ENCODE results near the gene CYTL1.
"Not testable (repeated sequence)": the region's sequence is repeated elsewhere in the genome, so short reads cannot be mapped to it uniquely, and the experiment has no call there.

The CYTL1 gene, protein sequence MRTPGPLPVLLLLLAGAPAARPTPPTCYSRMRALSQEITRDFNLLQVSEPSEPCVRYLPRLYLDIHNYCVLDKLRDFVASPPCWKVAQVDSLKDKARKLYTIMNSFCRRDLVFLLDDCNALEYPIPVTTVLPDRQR

DNA sequence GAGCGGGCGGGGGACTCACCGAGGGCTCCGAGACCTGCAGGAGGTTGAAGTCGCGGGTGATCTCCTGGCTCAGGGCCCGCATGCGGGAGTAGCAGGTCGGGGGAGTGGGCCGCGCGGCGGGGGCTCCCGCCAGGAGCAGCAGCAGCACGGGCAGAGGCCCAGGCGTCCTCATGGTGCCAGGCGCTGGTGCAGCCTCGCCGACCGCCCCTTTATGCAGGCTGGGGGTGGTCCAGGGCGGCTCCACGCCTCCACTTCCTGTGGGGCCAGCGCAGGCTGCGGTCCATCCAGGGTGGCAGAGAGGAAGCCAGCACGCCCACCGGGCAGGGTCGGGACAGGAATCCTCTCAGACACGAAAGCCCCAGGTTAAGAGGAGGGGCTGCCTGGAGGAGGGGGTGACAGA lies at the start of gene CYTL1:
TSS of gene CYTL1 (minus strand) at position 185 of the 400 bp plus-strand sequence. CDS start at position 172, 13 bp downstream.
- no peak for DNase-seq

DNA sequence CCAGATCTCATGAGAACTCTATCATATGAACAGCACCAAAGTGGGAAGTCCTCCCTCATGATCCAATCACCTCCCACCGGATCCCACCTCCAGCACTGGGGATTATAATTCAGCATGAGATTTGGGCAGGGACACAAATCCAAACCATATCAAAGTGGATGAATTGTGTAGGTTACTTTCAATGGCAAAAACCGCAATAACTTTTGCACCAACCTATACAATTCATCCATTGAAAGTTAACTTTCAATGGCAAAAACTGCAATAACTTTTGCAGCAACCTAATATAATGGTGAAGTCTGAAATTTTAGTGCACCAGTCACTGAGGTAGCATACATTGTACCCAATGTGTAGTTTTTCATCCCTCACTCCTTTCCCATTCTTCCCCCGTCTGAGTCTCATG lies 48.6 kb upstream of the CYTL1 start:
- DNase-seq = no peak

DNA sequence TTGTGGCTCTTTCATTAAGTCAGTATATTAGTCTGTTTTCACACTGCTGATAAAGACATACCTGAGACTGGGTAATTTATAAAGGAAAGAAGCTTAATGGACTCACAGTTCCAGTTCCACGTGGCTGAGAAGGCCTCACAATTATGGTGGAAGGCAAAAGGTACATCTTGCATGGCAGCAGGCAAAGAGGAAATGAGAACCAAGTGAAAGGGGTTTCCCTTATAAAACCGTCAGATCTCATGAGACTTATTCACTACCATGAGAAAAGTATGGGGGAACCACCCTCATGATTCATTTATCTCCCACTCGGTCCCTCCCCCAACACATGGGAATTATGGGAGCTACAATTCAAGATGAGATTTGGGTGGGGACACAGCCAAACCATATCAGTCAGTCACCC lies 47.7 kb upstream of the CYTL1 start:
- DNase-seq = not testable (repeated sequence)

DNA sequence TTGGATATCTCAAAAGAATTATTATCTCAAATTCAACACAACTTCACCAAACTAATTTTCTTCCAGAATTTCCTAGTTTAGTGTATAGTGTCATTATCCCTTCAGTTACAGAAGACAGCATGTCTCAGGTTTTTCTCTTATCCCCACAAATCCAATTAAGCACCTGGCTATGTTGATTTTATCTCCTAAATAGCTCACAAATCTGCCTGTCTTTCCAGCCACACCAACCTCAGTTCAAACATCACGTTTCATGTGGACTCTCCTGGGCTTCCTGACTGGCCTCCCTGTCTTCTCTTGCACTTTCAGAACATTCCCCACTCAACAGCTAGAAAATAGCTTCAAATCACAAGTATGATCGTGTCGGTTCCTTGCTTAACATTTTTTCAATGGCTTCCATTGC lies 46.8 kb upstream of the CYTL1 start:
- DNase-seq = no peak

DNA sequence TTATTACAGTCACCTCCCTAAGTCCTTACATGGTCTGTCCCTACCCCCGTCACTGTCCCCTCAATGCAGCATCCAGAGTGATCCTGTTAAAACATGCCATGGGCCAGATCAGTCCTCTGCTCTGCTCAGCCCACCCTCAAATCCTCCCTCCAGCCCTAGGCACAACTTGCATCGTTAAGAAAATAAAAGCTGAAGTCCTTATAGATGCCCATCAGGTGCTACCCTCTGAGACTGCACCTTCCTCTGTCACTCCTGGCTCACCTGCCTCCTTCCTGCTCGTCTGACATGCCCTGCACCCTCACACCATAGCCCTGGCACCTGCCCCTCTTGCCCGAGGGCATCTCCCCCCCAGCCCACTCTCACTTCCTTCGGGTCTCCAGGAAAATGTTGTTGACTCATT lies 36.2 kb upstream of the CYTL1 start:
- DNase-seq = no peak

DNA sequence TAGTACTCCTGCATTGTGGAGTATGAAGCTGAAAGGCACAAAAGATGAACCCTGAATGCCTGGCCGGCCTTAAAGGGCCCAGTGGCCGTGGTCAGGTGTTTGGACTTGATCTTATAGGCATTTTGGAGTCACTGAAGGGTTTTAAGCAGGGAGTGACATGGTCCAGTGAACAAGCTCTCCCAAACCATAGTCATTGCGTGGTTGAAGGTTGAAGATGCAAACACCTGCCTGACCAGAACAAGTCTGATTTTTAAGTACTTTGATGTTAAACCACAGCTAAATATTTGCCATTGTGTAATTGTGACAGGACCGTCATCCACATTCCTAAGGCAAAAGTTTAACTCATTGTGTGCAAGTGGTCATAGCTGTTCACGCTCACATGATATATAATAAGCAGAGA lies 35.3 kb upstream of the CYTL1 start:
- no peak for DNase-seq

DNA sequence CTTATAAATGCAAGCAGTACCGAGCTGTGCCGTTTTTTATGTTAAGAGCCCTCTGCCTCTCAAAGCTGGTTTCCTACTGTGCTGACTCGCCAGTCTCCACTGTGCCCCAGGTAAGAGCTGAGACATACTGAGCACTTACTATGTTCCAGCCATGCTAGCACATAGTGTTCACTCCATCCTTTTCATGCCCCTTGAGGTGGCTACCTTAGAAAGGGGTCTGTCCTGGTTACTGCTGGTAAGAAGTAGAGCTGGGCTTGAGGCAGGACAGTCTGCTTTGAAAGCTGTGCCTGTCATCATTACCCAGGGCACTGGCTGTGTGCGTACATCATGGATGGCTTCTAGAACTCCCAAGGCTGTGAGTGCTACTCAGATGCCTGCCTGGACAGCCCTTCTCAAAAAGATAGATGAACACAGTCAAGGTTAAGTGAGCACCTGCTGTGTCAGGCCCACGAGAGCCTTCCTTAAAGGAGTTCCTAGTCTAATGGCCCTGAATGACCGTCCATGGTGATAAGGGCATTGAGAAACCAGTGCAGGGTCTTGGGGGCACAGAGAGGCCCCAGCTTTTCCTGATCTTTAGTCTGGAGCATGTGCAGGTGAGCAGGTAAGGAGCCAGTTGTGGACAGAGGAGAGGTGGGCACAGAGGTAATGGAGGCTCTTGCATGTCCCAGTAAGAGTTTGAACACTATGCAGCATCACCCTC lies 33.6 kb upstream of the CYTL1 start:
- DNase-seq = no peak

DNA sequence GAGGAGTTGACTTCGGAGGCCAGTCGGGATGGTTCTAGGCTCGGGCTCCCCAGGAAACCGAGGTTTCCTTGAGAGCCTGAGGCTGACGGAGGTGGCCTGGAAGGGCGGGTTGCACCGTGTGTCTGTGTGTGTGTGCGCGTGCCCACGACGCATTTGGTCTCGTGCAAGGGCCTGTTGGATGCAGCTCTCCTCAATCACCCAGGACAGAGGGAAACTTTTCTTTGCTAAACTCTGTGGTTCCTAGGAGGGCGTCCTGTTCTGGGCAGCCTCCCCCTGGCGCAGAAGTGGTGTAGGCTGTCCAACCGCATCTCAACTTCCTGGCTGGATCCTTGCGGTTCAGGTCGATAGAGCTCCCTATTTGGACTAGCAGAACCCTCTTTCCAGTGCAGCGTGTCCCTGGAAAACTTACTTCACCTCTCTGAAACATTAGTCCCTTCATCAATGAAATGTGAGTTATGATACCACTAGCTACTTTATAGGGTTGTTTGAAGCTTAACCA lies 33.0 kb upstream of the CYTL1 start:
- no peak for DNase-seq

DNA sequence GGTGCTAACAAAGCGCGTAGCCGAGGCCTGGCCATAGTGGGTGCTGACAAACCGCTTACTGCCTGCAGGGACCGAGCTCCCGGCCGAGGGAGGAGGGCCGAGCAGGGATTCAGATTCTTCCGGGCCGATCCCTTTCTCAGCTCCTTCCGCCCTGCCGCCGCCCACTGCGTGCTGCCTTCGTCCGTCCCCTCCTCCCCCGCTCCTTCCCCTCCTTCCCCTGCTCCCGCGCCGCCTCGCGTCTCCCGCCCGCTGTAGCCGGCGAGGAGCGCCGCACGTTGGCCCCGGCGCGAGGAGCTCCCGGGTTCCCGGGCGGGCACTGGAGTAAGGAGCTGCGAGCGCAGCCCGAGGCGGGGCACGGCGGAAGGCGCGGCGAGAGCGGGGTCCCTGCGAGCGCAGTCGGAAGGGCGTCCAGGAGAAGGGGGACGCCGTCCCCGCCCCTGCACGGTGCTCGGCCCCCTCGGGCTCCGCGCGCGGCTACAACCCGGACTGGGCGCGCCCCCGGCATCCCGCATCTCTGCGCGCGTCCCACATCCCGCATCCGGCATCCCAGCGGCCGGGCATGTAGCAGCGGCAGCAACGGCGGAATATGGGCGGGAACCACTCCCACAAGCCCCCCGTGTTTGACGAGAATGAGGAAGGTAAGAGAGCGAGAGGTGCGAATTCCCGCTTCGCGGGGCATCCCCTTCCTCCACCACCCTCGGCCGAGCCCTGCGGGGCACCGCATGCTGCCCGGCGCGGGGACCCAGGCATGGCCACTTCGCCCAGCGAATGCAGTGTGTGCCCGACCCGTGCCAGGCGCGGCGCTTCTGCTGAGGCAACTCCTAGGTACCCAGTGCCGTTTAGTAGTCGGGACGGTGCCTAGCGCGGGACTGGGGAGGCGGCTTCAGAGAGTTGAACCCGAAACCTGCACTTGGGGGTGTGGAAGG lies 32.3 kb upstream of the CYTL1 start, which contains the start of gene STK32B:
TSS of gene STK32B (plus strand) at position 203 of the 926 bp plus-strand sequence.
- DNase-seq = no peak

DNA sequence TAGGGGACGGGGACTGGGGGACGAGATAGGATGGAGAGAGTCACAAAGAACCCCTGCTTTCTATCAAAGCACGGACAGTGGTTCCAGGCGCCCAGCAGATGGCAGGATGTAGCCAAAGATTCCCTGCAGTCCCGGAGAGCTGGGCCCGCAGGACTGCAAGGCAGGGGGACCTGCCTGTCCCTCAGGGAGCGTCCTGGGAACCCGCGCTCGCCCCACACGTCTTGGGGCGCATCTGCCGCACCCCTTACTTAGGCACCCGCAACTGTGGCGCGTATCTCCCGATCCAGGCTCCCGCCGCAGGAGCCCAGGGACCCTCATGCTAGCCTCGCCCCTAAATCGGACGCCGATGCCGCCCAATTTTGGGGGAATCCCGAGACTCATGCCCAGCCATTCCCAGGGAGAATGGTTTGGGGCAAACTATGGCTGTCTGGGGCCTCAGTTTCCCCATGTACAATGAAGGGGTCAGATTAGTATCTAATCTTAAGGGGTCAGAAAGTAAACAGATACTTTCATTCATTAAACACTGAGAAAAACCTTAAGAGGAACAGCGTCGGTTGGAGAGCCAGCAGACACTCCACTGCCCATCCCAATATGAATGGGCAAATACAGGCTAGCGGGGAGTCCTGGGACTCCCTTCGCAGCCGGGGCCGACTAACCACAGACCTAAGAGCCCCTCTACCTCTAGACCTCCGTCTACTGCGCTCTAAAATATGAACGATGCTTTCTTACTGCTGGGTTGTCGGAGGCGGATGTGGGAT lies 31.4 kb upstream of the CYTL1 start:
- DNase-seq = peak; percentile 7

DNA sequence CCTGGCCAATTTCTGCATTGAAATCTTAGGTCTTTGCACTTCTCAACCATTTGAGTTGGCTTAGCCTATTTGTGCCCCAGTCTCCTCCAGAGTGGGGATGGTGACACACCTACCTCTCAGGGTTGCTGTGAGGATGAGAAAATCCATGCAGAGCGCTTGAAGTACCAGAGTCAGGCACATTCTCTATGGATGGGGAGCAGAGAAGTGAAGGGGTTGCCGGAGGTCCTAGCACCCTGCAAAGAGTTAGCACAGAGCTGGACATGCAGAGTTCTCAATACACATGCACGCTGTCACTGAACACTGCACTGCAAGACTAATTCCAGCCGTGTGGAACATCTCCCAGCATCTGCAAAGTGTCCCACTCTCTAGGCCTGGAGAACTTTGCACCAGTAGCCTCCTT lies 29.5 kb upstream of the CYTL1 start:
- DNase-seq = no peak

DNA sequence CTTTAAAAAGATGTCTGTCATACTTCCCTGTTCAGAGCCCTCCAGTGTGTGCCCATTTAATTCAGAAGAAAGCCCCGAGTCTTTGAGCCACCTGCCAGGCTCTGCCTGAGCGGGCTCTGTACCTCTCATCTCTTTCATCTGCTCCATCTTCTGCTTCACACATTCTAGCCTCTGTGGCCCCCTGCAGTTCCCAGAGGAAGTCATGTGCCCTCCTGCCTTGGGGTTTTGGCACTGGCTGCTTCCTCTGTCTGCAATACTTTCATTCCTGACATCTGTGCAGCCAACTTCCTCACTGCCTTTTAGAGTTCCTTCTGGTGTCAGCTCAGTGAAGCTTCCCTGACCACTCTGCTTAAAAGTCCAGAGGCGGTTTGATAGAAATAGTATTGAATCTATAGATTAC lies 25.8 kb upstream of the CYTL1 start:
- no peak for DNase-seq

DNA sequence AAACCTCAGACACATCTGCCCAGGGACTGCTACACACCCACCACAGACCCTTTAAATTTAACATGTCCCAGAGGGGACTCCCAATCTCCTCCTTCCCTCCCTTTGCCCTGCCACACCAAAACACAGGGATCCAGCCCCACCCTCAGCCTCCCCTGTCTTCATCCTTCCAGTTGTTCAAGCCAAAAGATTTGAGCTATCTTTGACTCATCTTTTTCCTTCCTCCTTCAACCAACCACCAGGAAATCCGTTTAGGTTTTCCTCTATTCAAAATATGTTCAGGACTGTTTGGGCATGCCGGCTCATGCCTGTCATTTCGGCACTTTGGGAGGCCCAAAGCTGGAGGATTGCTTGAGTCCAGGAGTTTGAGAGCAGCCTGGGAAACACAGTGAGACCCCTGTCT lies 25.1 kb upstream of the CYTL1 start:
- DNase-seq = no peak

DNA sequence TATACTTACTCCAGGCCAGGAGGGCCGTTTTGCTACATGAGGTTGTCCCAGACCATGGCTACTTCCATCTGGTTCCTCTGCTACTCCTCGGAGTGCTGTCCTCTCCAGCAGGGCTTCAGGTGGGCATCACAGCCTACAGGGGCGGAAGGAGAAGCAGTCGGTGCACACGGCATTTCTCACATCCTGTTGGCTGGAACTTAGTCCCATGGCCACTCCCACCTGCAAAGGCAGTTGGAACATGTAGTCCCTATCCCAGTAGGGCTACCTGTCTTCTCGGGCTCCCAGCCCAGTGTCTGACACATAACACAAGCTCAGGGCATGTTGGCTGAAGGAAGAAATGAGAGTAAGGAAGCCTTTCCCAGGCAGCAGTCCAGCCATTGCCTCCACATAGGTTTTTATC lies 24.3 kb upstream of the CYTL1 start:
- DNase-seq = no peak

DNA sequence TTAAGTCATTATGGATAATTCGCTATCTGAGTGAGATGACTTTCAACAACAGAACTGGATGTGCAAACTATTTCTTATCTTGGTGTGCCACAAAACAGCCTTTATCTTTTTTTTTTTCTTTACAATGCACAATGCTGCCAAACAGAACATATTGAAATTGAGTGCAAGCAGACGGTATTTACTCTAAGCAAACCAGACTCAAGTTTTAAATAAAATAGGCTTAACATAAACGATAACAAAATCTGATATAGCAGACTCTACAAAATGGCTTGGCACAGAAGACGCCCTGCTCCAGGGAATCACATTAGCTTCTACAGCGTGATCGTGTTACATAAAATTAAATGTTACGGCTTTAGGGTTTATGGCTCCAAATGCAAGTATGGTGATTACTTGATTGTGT lies 22.4 kb upstream of the CYTL1 start:
- DNase-seq = no peak

DNA sequence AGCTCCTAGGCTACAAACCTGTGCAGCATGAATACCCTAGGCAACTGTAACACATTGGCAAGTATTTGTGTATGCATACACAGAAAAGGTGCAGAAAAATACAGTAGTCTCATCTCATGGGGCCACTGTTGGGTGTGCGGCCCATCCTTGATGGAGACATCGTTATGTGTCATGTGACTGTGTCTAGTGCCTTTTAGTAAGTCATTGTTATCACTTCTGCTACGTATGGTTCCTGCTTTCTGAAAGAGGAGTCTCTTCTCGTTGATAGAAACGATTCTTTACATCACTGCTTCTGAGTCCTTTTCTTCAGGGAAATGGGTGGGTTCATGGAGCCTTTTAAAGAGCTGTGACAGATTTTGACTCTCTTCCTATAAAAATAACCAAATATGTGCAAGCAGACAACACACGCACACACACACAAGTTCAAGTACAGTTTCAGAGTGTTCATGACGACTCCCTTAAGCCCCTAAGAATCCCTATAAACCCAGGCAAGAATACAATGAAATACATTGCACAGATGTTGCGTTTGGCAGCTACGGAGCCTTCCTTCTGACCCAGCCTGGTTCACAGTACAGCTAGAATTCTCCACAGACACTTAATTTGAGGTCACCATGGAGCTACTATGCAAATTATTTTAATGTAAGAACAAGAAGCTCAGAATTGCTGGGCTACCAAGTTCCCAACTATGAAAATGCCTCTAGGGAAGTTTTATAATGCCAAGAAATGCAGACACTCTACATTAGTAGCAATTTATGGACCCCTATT lies 21.8 kb upstream of the CYTL1 start:
- no peak for DNase-seq

DNA sequence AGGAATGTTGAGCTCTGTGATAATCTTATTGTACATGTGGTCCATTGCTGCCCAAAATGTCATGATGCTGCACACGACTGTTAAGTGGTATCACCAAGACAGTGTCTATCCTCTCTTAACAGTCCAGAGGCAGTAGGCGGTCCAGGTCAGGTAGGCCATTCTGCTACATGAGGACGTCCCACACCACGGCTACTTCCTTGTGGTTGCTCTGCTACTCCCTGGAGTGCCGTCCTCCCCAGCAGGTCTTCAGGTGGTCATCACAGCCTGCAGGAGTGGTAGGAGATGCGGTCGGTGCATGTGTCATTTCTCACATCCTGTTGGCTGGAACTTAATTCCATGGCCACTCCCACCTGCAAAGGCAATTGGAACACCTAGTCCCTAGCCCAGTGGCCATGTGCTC lies 20.5 kb upstream of the CYTL1 start:
- no peak for DNase-seq

DNA sequence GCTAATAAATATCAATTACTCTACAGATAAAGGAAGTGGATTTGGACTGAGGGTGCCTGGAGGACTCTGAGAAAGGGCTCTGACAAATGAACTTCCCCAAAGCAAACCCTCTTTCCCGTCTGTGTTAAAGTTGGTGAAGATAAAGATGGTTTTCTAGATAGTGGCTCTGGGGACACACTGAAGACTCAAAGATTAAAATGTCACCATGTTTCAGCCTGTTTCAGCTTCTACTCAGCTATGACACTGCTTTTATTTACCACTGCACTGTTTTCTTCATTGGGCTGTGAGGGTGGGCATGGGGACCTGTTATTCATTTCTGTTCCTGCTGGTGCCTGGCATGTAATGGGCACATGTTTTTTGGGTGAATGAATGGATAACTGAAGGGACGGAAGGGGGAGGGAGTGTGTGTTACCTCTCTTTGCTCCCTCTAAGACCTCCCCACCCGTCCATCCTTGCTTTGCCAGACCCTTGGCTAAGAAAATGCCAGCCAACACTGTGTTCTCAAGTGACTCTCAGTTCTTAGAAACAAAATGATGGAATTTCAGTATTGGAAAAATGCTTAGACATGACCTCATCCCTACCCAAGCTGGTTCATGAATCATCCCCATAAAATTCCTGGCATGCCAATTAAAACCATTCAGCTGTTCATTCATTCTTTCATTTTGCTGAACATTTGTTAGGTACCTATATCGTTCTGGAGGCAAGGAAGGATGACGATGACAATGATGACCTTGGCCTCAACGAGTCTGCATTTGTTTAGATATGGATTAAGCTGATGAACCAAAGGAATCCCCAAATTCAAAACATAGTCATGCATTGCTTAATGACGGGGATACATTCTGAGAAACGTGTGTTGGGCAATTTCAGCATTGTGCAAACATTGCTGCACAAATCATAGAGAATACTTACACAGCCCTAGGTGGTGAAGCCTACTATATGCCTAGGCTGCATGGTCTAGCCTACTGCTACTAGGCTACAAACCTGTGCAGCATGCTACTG lies 18.6 kb upstream of the CYTL1 start:
- no peak for DNase-seq

DNA sequence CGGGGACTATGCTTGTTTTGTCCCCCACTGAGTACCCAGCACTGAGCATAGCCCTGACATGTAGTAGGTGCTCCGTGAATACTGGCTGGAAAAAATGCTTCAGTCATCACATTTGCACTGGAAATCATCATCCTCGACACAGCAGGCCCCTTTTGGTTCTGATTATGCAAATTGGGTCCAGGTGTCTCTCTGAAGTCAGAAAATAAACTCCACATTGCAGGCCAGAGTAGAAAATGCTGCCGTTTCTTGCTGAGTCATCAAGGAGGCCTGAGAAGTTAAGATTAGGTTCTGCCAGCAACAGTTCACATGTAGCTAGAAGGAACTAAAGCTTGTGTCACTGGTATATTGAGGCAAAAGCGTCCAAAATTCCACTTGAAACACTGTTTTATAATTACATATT lies 17.0 kb upstream of the CYTL1 start:
- DNase-seq = no peak

DNA sequence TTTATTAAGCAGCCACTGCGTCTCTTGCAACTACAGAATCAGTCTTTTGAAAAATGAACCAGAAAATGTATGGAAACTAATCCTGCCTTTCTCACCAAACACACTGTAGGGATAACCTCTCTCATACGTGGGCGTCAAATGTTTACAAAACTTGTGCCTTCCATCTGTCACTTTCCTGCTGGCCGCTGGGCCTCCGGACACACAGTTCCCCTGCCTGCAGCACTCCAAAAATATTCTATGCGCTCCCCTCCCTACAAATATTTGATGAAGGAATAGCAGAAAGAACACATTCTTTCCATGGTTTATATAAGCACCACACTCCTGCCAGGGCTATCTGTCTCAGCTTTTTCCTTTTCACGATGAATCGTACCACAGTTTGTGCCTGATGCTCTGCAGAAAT lies 14.9 kb upstream of the CYTL1 start:
- no peak for DNase-seq

DNA sequence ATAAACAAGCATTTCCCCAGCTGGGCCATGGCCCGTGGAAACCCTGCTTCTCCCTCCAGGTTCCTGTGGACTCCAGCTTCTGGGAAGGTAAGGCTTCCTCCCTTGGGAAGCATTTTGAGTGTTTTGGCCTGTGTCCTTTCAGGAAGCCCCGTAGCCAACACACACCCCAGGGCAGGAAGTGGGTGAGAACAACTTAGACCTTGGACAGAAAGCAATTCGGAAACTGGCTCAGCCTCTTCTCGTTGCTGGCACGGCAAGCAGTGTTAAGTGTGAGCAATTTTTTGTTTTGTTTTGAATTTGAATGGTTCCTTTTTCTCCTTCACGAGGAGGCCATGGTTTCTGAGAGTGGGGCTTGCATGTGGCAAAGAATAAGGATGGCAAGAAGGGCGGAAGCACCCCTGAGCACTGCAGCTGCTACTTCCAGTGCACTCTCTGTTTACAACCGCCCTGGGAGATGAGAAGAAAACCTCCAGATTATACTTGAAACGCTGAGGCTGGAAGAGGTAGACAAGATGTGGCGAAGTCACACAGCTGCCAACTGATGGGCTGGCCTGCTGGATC lies 14.1 kb upstream of the CYTL1 start:
- no peak for DNase-seq

All from CD4-positive, alpha-beta T cell treated with Interleukin-21 for 1 hour (primary cell).